K562 (cell line): ENCODE results near the gene MRPL11. TPM values are rescaled to one million over a fixed set of nuclear protein-coding genes. Genes with fewer than 3 reads are reported as not detected.

Source experiments
- ATF2 ChIP-seq: sonication (generic); formaldehyde crosslinking; IDR thresholded peaks from 2 replicates; pipeline ENCODE4 v1.8.1; 2022; ENCODE audit warnings: missing genetic modification reagents
- BMI1 ChIP-seq: fragments of 150-350 bp; IDR thresholded peaks from 2 replicates; pipeline ENCODE4 v1.6.1; 2014; ENCODE audit warnings: low read length
- CHCHD3 ChIP-seq: fragments of 250-450 bp; sonication (Bioruptor Pico); IDR thresholded peaks from 2 replicates; pipeline ENCODE4 v2.1.2; 2022; ENCODE audit warnings: mild to moderate bottlenecking
- ELF4 ChIP-seq: fragments of 450-650 bp; formaldehyde crosslinking; IDR thresholded peaks from 2 replicates; pipeline ENCODE4 v1.4.0; 2022; ENCODE audit warnings: missing genetic modification characterization
- HBP1 ChIP-seq: fragments of 450-650 bp; formaldehyde crosslinking; IDR thresholded peaks from 2 replicates; pipeline ENCODE4 v1.4.0; 2022; ENCODE audit warnings: missing genetic modification characterization
- HMGN3 ChIP-seq: IDR thresholded peaks from 2 replicates; pipeline ENCODE4 v1.6.1; 2011; ENCODE audit warnings: borderline replicate concordance, low read depth, mild to moderate bottlenecking, mixed read lengths, low read length; ENCODE audit not compliant: insufficient read length; ENCODE audit errors: extremely low read depth
- HNRNPK ChIP-seq: fragments of 200-400 bp; formaldehyde crosslinking; IDR thresholded peaks from one replicate; pipeline ENCODE4 v1.6.1; 2018; ENCODE audit warnings: mild to moderate bottlenecking, low read depth, low read length; ENCODE audit not compliant: poor library complexity, severe bottlenecking
- HOXB6 ChIP-seq: fragments of 250-450 bp; sonication (Bioruptor Pico); IDR thresholded peaks from 2 replicates; pipeline ENCODE4 v1.5.1; 2022; ENCODE audit warnings: mild to moderate bottlenecking, borderline replicate concordance
- IRF9 ChIP-seq: fragments of 450-650 bp; IDR thresholded peaks from 2 replicates; pipeline ENCODE4 v1.6.1; 2016; ENCODE audit warnings: missing biosample characterization, missing genetic modification characterization
- JUND ChIP-seq, 2 experiments: IDR thresholded peaks; 2 replicates in 1 of 2; 3 replicates in 1 of 2; pipeline ENCODE4 v1.6.1; 2011; ENCODE audit warnings: borderline replicate concordance in 2 of 2, low read depth in 2 of 2, low read length in 2 of 2, improper control_type of control experiment in 1 of 2, missing biosample characterization in 1 of 2, missing genetic modification characterization in 1 of 2, missing genetic modification reagents in 1 of 2
- TCF15 ChIP-seq: fragments of 250-450 bp; sonication (Bioruptor Pico); IDR thresholded peaks from 2 replicates; pipeline ENCODE4 v1.8.0; 2022; ENCODE audit warnings: moderate library complexity, mild to moderate bottlenecking, inconsistent platforms
- TFAP4 ChIP-seq: sonication (generic); formaldehyde crosslinking; IDR thresholded peaks from 2 replicates; pipeline ENCODE4 v1.8.0; 2022; ENCODE audit warnings: missing genetic modification reagents, mild to moderate bottlenecking, moderate library complexity, borderline replicate concordance
- USF1 ChIP-seq: sonication (generic); formaldehyde crosslinking; IDR thresholded peaks from 2 replicates; pipeline ENCODE4 v1.9.0; 2022; ENCODE audit warnings: mild to moderate bottlenecking, missing genetic modification reagents
- ZBTB11 ChIP-seq, 3 experiments: fragments of 200-800 bp in 1 of 3; fragments of 250-450 bp in 1 of 3; fragments of 450-650 bp in 1 of 3; sonication (Bioruptor Pico) in 1 of 3; sonication (Bioruptor generic) in 1 of 3; formaldehyde crosslinking in 1 of 3; IDR thresholded peaks; 2 replicates each; pipeline versions ENCODE4 v1.6.1 to v1.8.0; 2016 to 2022; ENCODE audit warnings: mild to moderate bottlenecking in 2 of 3, missing genetic modification characterization in 2 of 3, missing compliant biosample characterization in 1 of 3, moderate library complexity in 1 of 3
- ZNF175 ChIP-seq: fragments of 200-800 bp; sonication (Bioruptor generic); IDR thresholded peaks from 2 replicates; pipeline ENCODE4 v1.6.1; 2016; ENCODE audit warnings: low read depth, mild to moderate bottlenecking, missing genetic modification characterization, missing compliant biosample characterization
- polyA plus RNA-seq, 8 experiments: library from polyadenylated mRNA; depleted of rRNA in 4 of 8; stranded (reverse) in 5 of 8; unstranded in 3 of 8; fragments of >200 nt; fragmentation: Nextera tagmentation in 2 of 8; fragmentation: Illumina TruSeq in 1 of 8; extraction: Ambion mirVana in 2 of 8; extraction: Trizol in 1 of 8; gene quantifications; 2 replicates each; pipeline versions ENCODE4 v1.2.1 to v1.2.3, GENCODE V29; 2011 to 2014; ENCODE audit warnings: inconsistent platforms in 1 of 8, missing spikeins in 1 of 8
- total RNA-seq, 7 experiments: library from RNA; depleted of rRNA in 6 of 7; stranded (reverse); fragments of >200 nt in 6 of 7; fragmentation: Illumina TruSeq in 2 of 7; extraction: Trizol in 2 of 7; gene quantifications; 2 replicates each; pipeline versions ENCODE4 v1.2.1 to v1.2.3, GENCODE V29; 2011 to 2021; ENCODE audit warnings: low replicate concordance in 1 of 7

MRPL11 gene
- total and polyA plus RNA-seq, 9 of the 15 experiments (the other 6 are each of a cell fraction or from before 2014, with no cell fraction given), result 33.0 to 173 (median 91.9) TPM

GRCh38 chr11:66421492-66422205 is 17.0 kb downstream of the MRPL11 start (continued):
- TF ChIP-seq BMI1 (peak; percentile 46; the same call in 1 of the 2 replicates), TFAP4 (CRISPR knock-in tag) (peak; percentile 100), ZNF175 (peak; percentile 100), USF1 (CRISPR knock-in tag) (peak; percentile 88), HMGN3 (no peak), IRF9 (peak; percentile 91), CHCHD3 (no peak), HNRNPK (no peak), HBP1 (CRISPR knock-in tag) (peak; percentile 91), JUND (IDR thresholded peaks at IDR 0.05; ENCODE audit: borderline replicate concordance, low read depth, low read length) (peak; percentile 80), JUND (tag; IDR thresholded peaks at IDR 0.05; ENCODE audit: borderline replicate concordance, low read depth, low read length) (peak; percentile 82; the same call in 1 of the 3 replicates), ATF2 (peak; percentile 100), TCF15 (CRISPR knock-in tag) (peak; percentile 99), ZBTB11 (CRISPR knock-in tag; IDR thresholded peaks at IDR 0.05) (peak; percentile 49 to 95 (median 72); a peak in 4 of 6 replicates), ELF4 (CRISPR knock-in tag) (peak; percentile 95), HOXB6 (CRISPR knock-in tag) (0 out of 2 replicates have a peak, but pooled peaks have one; percentile 31)
